Sigmoid colon (tissue), 7 donors: ENCODE measurements around the gene LRFN2. TPM values are rescaled to one million over a fixed set of nuclear protein-coding genes. Genes with fewer than 3 reads are reported as not detected.

Experiments used
- DNase-seq: peaks from one replicate; pipeline ENCODE4 v3.0.0-alpha.2; 2019
- H3K27ac ChIP-seq, 4 donors: fragments of 200-600 bp; sonication (generic); one replicate each; pipeline ENCODE4 v1.5.1; 2016 to 2019; ENCODE audit warnings: mild to moderate bottlenecking in 1 of 4
- H3K27me3 ChIP-seq, 3 donors: fragments of 200-600 bp; sonication (generic); one replicate each; pipeline ENCODE4 v1.5.1; 2019; ENCODE audit warnings: mild to moderate bottlenecking in 1 of 3
- H3K36me3 ChIP-seq, 4 donors: fragments of 200-600 bp; sonication (generic); one replicate each; pipeline ENCODE4 v1.5.1; 2016 to 2019
- H3K4me1 ChIP-seq, 4 donors: fragments of 200-600 bp; sonication (generic); one replicate each; pipeline ENCODE4 v1.5.1; 2017 to 2019
- H3K4me3 ChIP-seq, 4 donors: fragments of 200-600 bp; sonication (generic); one replicate each; pipeline ENCODE4 v1.5.1; 2017 to 2019; ENCODE audit warnings: mild to moderate bottlenecking in 2 of 4, moderate library complexity in 1 of 4
- H3K9me3 ChIP-seq, 4 donors: fragments of 200-600 bp in 3 of 4; sonication (generic) in 3 of 4; one replicate each; pipeline versions ENCODE4 v1.5.1 to v1.6.1; 2013 to 2019
- EP300 ChIP-seq, 4 donors: sonication (generic); formaldehyde crosslinking; IDR thresholded peaks; one replicate each; pipeline ENCODE4 v1.6.1; 2017; ENCODE audit warnings: antibody characterized with exemption in 4 of 4
- POLR2A ChIP-seq, 2 donors: fragments of 450-650 bp; IDR thresholded peaks; one replicate each; pipeline ENCODE4 v1.6.1; 2016; ENCODE audit warnings: antibody characterized with exemption in 2 of 2, mild to moderate bottlenecking in 2 of 2, moderate library complexity in 2 of 2
- POLR2AphosphoS5 ChIP-seq, 4 donors: sonication (generic); formaldehyde crosslinking; IDR thresholded peaks; one replicate each; pipeline ENCODE4 v1.6.1; 2017; ENCODE audit warnings: antibody characterized with exemption in 4 of 4
- WGBS, 2 donors: extraction: QIAGEN DNeasy Blood & Tissue Kit; methylation state at CpG; one replicate each; pipeline ENCODE4 v1.1.7; 2013; 5-methylcytosine and 5-hydroxymethylcytosine counted together
- intact Hi-C: fragments of 100-400 bp; cut with DNase I; formaldehyde crosslinking; loops from one replicate; pipeline ENCODE4 v1.15.1; 2023
- polyA plus RNA-seq, 3 donors: library from polyadenylated mRNA; stranded (reverse); fragments of 200-250 nt; gene quantifications; one replicate each; pipeline ENCODE4 v1.2.3, GENCODE V29; 2013
- total RNA-seq, 4 donors: library from RNA; depleted of rRNA; stranded (reverse); fragments of >200 nt; gene quantifications; one replicate each; pipeline ENCODE4 v1.1.0, GENCODE V29; 2016
- TF ChIP-seq, protein P1 (sequence below), 4 experiments: fragments of 450-650 bp in 3 of 4; fragments of 200-600 bp in 1 of 4; IDR thresholded peaks; one replicate each; pipeline ENCODE4 v1.5.1; 2016 to 2019; ENCODE audit warnings: antibody characterized with exemption in 4 of 4, mild to moderate bottlenecking in 3 of 4, moderate library complexity in 2 of 4
- donor health status: healthy with polysubstance abuse.
- donor health status: Bipolar disorder and iron deficiency.
- donor health status: healthy.

LRFN2 gene
- total and polyA plus RNA-seq, 7 donors, result 0.10 to 0.60 (median 0.49) TPM; not detected in 4

GRCh38 chr6:40539853-40540252 is 47.3 kb downstream of the LRFN2 start:
- Histone ChIP-seq H3K27ac (no peak overlapping the region), H3K27me3 (no peaks in the 10 kb centered on the region), H3K4me3 (no peak overlapping the region), H3K9me3 (no peaks in the 10 kb centered on the region), H3K4me1 (no peaks in the 10 kb centered on the region), H3K36me3 (no peaks in the 10 kb centered on the region)
- intact Hi-C loops, result no loop called here
- TF ChIP-seq POLR2AphosphoS5 (IDR thresholded peaks at IDR 0.05) (no peak), EP300 (IDR thresholded peaks at IDR 0.05) (no peak)
- 90 to 94% methylated on average over 7 of the region's 7 CpGs for WGBS, 2 donors
- no peak for DNase-seq

GRCh38 chr6:40538556-40538955 is 48.6 kb downstream of the LRFN2 start:
- WGBS, 2 donors, result 84 to 87% methylated on average over 9 of the region's 9 CpGs
- TF ChIP-seq POLR2AphosphoS5 (IDR thresholded peaks at IDR 0.05) (no peak), POLR2A (IDR thresholded peaks at IDR 0.05) (no peak), EP300 (IDR thresholded peaks at IDR 0.05) (no peak)
- TF ChIP-seq, protein P1, sequence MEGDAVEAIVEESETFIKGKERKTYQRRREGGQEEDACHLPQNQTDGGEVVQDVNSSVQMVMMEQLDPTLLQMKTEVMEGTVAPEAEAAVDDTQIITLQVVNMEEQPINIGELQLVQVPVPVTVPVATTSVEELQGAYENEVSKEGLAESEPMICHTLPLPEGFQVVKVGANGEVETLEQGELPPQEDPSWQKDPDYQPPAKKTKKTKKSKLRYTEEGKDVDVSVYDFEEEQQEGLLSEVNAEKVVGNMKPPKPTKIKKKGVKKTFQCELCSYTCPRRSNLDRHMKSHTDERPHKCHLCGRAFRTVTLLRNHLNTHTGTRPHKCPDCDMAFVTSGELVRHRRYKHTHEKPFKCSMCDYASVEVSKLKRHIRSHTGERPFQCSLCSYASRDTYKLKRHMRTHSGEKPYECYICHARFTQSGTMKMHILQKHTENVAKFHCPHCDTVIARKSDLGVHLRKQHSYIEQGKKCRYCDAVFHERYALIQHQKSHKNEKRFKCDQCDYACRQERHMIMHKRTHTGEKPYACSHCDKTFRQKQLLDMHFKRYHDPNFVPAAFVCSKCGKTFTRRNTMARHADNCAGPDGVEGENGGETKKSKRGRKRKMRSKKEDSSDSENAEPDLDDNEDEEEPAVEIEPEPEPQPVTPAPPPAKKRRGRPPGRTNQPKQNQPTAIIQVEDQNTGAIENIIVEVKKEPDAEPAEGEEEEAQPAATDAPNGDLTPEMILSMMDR (IDR thresholded peaks at IDR 0.05), result no peak
- Histone ChIP-seq H3K9me3 (no peaks in the 10 kb centered on the region), H3K27me3 (no peaks in the 10 kb centered on the region), H3K27ac (no peak overlapping the region), H3K4me3 (no peak overlapping the region), H3K36me3 (no peaks in the 10 kb centered on the region), H3K4me1 (no peaks in the 10 kb centered on the region)
- DNase-seq, result no peak
- intact Hi-C loops, result no loop called here

DNA sequence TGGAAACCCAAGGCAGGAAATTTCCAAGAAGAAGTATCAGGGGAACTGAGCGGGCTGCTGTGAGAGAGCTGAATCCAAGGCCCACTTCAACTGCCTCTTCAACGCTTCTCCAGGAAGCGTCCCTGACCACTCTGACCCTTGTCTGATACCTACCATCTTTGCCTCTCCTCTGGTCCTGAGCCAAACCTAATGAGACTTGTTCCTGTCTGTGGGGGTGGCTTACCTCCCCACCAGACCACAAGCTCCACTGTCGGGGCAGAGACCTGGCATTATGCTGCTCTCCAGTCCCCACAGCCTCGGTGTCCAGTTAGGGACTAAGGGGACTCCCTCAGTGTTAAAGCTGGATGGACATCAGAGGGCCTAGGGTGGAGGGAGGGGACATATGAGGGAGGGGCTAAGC is 49.7 kb downstream of the LRFN2 start:
- intact Hi-C loops, result no loop called here
- Histone ChIP-seq H3K27ac (no peak overlapping the region), H3K4me1 (no peaks in the 10 kb centered on the region), H3K9me3 (no peaks in the 10 kb centered on the region), H3K36me3 (no peaks in the 10 kb centered on the region), H3K27me3 (no peaks in the 10 kb centered on the region), H3K4me3 (no peak overlapping the region)
- WGBS, 2 donors, result 87 to 89% methylated on average over 5 of the region's 5 CpGs
- DNase-seq, result no peak
- TF ChIP-seq EP300 (IDR thresholded peaks at IDR 0.05), result no peak
- no peak for TF ChIP-seq POLR2AphosphoS5 (IDR thresholded peaks at IDR 0.05)
- TF ChIP-seq, protein P1 (IDR thresholded peaks at IDR 0.05), result no peak
- no peak for TF ChIP-seq POLR2A (IDR thresholded peaks at IDR 0.05)

GRCh38 chr6:40536442-40536841 is 50.7 kb downstream of the LRFN2 start:
- no peak overlapping the region for H3K4me3 ChIP-seq
- no peak overlapping the region for H3K27ac ChIP-seq
- WGBS, 2 donors, result 55 to 74% methylated on average over 3 of the region's 3 CpGs
- no peaks in the 10 kb centered on the region for H3K27me3 ChIP-seq
- H3K9me3 ChIP-seq, result no peaks in the 10 kb centered on the region
- H3K4me1 ChIP-seq, result no peaks in the 10 kb centered on the region
- no peak for TF ChIP-seq POLR2A (IDR thresholded peaks at IDR 0.05)
- TF ChIP-seq, protein P1 (IDR thresholded peaks at IDR 0.05), result no peak
- TF ChIP-seq POLR2AphosphoS5 (IDR thresholded peaks at IDR 0.05), result no peak
- no peak for TF ChIP-seq EP300 (IDR thresholded peaks at IDR 0.05)
- intact Hi-C loops, result no loop called here
- no peaks in the 10 kb centered on the region for H3K36me3 ChIP-seq
- DNase-seq, result no peak

GRCh38 chr6:40535819-40536380 is 51.3 kb downstream of the LRFN2 start:
- Histone ChIP-seq H3K36me3 (no peaks in the 10 kb centered on the region), H3K4me3 (no peak overlapping the region), H3K4me1 (no peaks in the 10 kb centered on the region), H3K9me3 (no peaks in the 10 kb centered on the region), H3K27me3 (no peaks in the 10 kb centered on the region), H3K27ac (no peak overlapping the region)
- intact Hi-C loops, result no loop called here
- DNase-seq, result no peak
- TF ChIP-seq POLR2A (IDR thresholded peaks at IDR 0.05) (no peak), EP300 (IDR thresholded peaks at IDR 0.05) (no peak)
- 80 to 83% methylated on average over 7 of the region's 7 CpGs for WGBS, 2 donors
